Neuronal stem cell (in vitro differentiated cells): ENCODE data around the gene FAM168A.

Experiments
- DNase-seq: peaks from one replicate; pipeline ENCODE4 v3.0.0-alpha.2; 2013; ENCODE audit warnings: low spot score
- H2AFZ ChIP-seq: one replicate; pipeline ENCODE4 v1.6.1; 2013; ENCODE audit warnings: mild to moderate bottlenecking, low read length, inconsistent platforms
- H2AK5ac ChIP-seq: 2 replicates; pipeline ENCODE4 v1.6.1; 2013; ENCODE audit warnings: low read depth, mild to moderate bottlenecking, inconsistent platforms, low read length, moderate library complexity, mixed read lengths
- H2BK120ac ChIP-seq: 2 replicates; pipeline ENCODE4 v1.6.1; 2013; ENCODE audit warnings: low read depth, mild to moderate bottlenecking, inconsistent platforms, low read length, moderate library complexity, mixed read lengths
- H2BK12ac ChIP-seq: one replicate; pipeline ENCODE4 v1.6.1; 2013; ENCODE audit warnings: low read length, inconsistent platforms
- H2BK15ac ChIP-seq: 2 replicates; pipeline ENCODE4 v1.6.1; 2013; ENCODE audit warnings: mild to moderate bottlenecking, low read length, inconsistent platforms, mixed read lengths
- H2BK5ac ChIP-seq: one replicate; pipeline ENCODE4 v1.6.1; 2013; ENCODE audit warnings: inconsistent platforms, mild to moderate bottlenecking, low read length, moderate library complexity
- H3K14ac ChIP-seq: one replicate; pipeline ENCODE4 v1.6.1; 2013; ENCODE audit warnings: low read length, inconsistent platforms
- H3K18ac ChIP-seq: 2 replicates; pipeline ENCODE4 v1.6.1; 2013; ENCODE audit warnings: low read length, inconsistent platforms
- H3K23ac ChIP-seq: 2 replicates; pipeline ENCODE4 v1.6.1; 2013; ENCODE audit warnings: low read depth, mild to moderate bottlenecking, mixed read lengths, low read length, inconsistent platforms; ENCODE audit not compliant: poor library complexity
- H3K27ac ChIP-seq: replicated peaks from 3 replicates; pipeline ENCODE4 v1.5.1; 2013; ENCODE audit warnings: low read length, inconsistent platforms
- H3K27me3 ChIP-seq, 3 experiments: 2 replicates each; pipeline ENCODE4 v1.6.1; 2013; ENCODE audit warnings: low read length in 3 of 3, mild to moderate bottlenecking in 2 of 3, inconsistent platforms in 1 of 3, low read depth in 1 of 3, mixed read lengths in 1 of 3, moderate library complexity in 1 of 3; ENCODE audit not compliant: control insufficient read depth in 3 of 3, insufficient read depth in 3 of 3
- H3K36me3 ChIP-seq, 2 donors: replicated peaks in 1 of 2; 2 replicates each; pipeline ENCODE4 v1.6.1; 2013; ENCODE audit warnings: low read length in 2 of 2; ENCODE audit not compliant: control insufficient read depth in 2 of 2, insufficient read depth in 2 of 2
- H3K4ac ChIP-seq: 2 replicates; pipeline ENCODE4 v1.6.1; 2013; ENCODE audit warnings: inconsistent platforms, mild to moderate bottlenecking, low read length, moderate library complexity
- H3K4me1 ChIP-seq, 2 donors: 1 replicate in 1 of 2; 2 replicates in 1 of 2; pipeline ENCODE4 v1.6.1; 2013; ENCODE audit warnings: low read length in 2 of 2, low read depth in 1 of 2; ENCODE audit not compliant: control insufficient read depth in 2 of 2, insufficient read depth in 1 of 2
- H3K4me2 ChIP-seq: one replicate; pipeline ENCODE4 v1.6.1; 2013; ENCODE audit warnings: mild to moderate bottlenecking, low read length, inconsistent platforms; ENCODE audit not compliant: insufficient read depth, poor library complexity, severe bottlenecking
- H3K4me3 ChIP-seq, 2 donors: 2 replicates each; pipeline ENCODE4 v1.5.1; 2013; ENCODE audit warnings: low read length in 2 of 2, mild to moderate bottlenecking in 2 of 2, inconsistent platforms in 1 of 2, moderate library complexity in 1 of 2
- H3K79me1 ChIP-seq: one replicate; pipeline ENCODE4 v1.6.1; 2013; ENCODE audit warnings: low read depth, mild to moderate bottlenecking, inconsistent platforms, low read length, moderate library complexity
- H3K9ac ChIP-seq: one replicate; pipeline ENCODE4 v1.6.1; 2013; ENCODE audit warnings: mild to moderate bottlenecking, low read depth, low read length, inconsistent platforms; ENCODE audit not compliant: poor library complexity
- H3K9me3 ChIP-seq, 2 donors: replicated peaks in 1 of 2; 2 replicates each; pipeline versions ENCODE3 to v1.6.1; 2013; ENCODE audit warnings: low read length in 2 of 2, mild to moderate bottlenecking in 2 of 2, inconsistent platforms in 1 of 2, low read depth in 1 of 2, mixed read lengths in 1 of 2, moderate library complexity in 1 of 2; ENCODE audit not compliant: control insufficient read depth in 2 of 2, insufficient read depth in 1 of 2
- H4K8ac ChIP-seq: one replicate; pipeline ENCODE4 v1.6.1; 2013; ENCODE audit warnings: low read depth, mild to moderate bottlenecking, inconsistent platforms, low read length, moderate library complexity
- H4K91ac ChIP-seq: one replicate; pipeline ENCODE4 v1.6.1; 2013; ENCODE audit warnings: low read length, low read depth, mild to moderate bottlenecking, inconsistent platforms; ENCODE audit not compliant: poor library complexity
- WGBS, 2 donors: extraction: QIAGEN DNeasy Blood & Tissue Kit; methylation state at CpG; one replicate each; pipeline ENCODE4 v1.1.7; 2013; ENCODE audit warnings: missing lambda C conversion rate in 2 of 2, mixed read lengths in 1 of 2; ENCODE audit not compliant: insufficient read length in 2 of 2, insufficient replicate concordance in 1 of 2; ENCODE audit errors: extremely low coverage in 2 of 2; 5-methylcytosine and 5-hydroxymethylcytosine counted together

The FAM168A gene

GRCh38 chr11:73420136-73420535 lies 177.8 kb downstream of the FAM168A start:
- Histone ChIP-seq H3K27me3 (no peaks in the 10 kb centered on the region), H3K4me2 (no peak overlapping the region), H3K36me3 (peaks cover 3 to 25% of the 10 kb centered on the region in 2 donors), H3K14ac (no peak overlapping the region), H2AK5ac (no peak overlapping the region), H3K23ac (no peak overlapping the region), H3K27ac (no peak overlapping the region), H3K18ac (no peak overlapping the region), H3K9me3 (no peaks in the 10 kb centered on the region), H2BK5ac (no peak overlapping the region), H2BK12ac (no peak overlapping the region), H3K79me1 (no peaks in the 10 kb centered on the region), H2BK15ac (no peak overlapping the region), H4K91ac (no peak overlapping the region), H3K4me1 (peaks cover 3 to 5% of the 10 kb centered on the region in 2 donors), H3K4me3 (no peak overlapping the region), H4K8ac (no peak overlapping the region), H2AFZ (no peak overlapping the region), H2BK120ac (no peak overlapping the region), H3K9ac (no peak overlapping the region), H3K4ac (no peak overlapping the region)
- DNase-seq: no peak

- Histone ChIP-seq H3K9me3 (no peaks in the 10 kb centered on the region), H3K18ac (no peak overlapping the region), H2BK5ac (no peak overlapping the region), H2BK15ac (no peak overlapping the region), H2AK5ac (no peak overlapping the region), H3K27ac (no peak overlapping the region), H3K79me1 (no peaks in the 10 kb centered on the region), H4K91ac (no peak overlapping the region), H3K4me2 (no peak overlapping the region), H3K4me3 (no peak overlapping the region), H3K4me1 (peaks cover 9 to 12% of the 10 kb centered on the region in 2 donors), H3K4ac (no peak overlapping the region), H3K27me3 (no peaks in the 10 kb centered on the region), H3K23ac (no peak overlapping the region), H2BK12ac (no peak overlapping the region), H2BK120ac (no peak overlapping the region), H3K14ac (no peak overlapping the region), H2AFZ (no peak overlapping the region), H3K36me3 (peaks cover 3 to 25% of the 10 kb centered on the region in 2 donors), H4K8ac (no peak overlapping the region), H3K9ac (no peak overlapping the region)
- no peak for DNase-seq
- no CpG with 5 or more reads among the region's 2 CpGs for WGBS, 2 donors
These were observed 181.1 kb downstream of the FAM168A start for GRCh38 chr11:73416786-73417185.

- Histone ChIP-seq H2AK5ac (no peak overlapping the region), H3K4me2 (no peak overlapping the region), H3K23ac (no peak overlapping the region), H4K8ac (no peak overlapping the region), H2BK15ac (no peak overlapping the region), H2BK120ac (no peak overlapping the region), H3K9ac (no peak overlapping the region), H3K18ac (no peak overlapping the region), H3K27me3 (no peaks in the 10 kb centered on the region), H3K14ac (no peak overlapping the region), H3K4ac (no peak overlapping the region), H3K27ac (no peak overlapping the region), H2BK12ac (no peak overlapping the region), H3K4me1 (peaks cover 10 to 11% of the 10 kb centered on the region in 2 donors), H3K79me1 (no peaks in the 10 kb centered on the region), H4K91ac (no peak overlapping the region), H3K9me3 (no peaks in the 10 kb centered on the region), H2BK5ac (no peak overlapping the region), H3K36me3 (peaks cover 5 to 32% of the 10 kb centered on the region in 2 donors), H2AFZ (no peak overlapping the region), H3K4me3 (no peak overlapping the region)
- no CpG with 5 or more reads among the region's 4 CpGs for WGBS, 2 donors
- DNase-seq: no peak
These were observed 181.9 kb downstream of the FAM168A start for GRCh38 chr11:73415854-73416615.

GRCh38 chr11:73414977-73415651 lies 182.8 kb downstream of the FAM168A start:
- Histone ChIP-seq H3K14ac (no peak overlapping the region), H3K4me2 (no peak overlapping the region), H3K27ac (no peak overlapping the region), H2AFZ (no peak overlapping the region), H3K9me3 (no peaks in the 10 kb centered on the region), H2AK5ac (no peak overlapping the region), H3K79me1 (no peaks in the 10 kb centered on the region), H2BK5ac (no peak overlapping the region), H3K27me3 (no peaks in the 10 kb centered on the region), H3K36me3 (peaks cover 6 to 39% of the 10 kb centered on the region in 2 donors), H3K9ac (no peak overlapping the region), H2BK12ac (no peak overlapping the region), H3K4me3 (no peak overlapping the region), H3K4me1 (peaks cover 10 to 11% of the 10 kb centered on the region in 2 donors), H4K8ac (no peak overlapping the region), H2BK15ac (no peak overlapping the region), H3K18ac (no peak overlapping the region), H2BK120ac (no peak overlapping the region), H3K4ac (no peak overlapping the region), H3K23ac (no peak overlapping the region), H4K91ac (no peak overlapping the region)
- no peak for DNase-seq
- WGBS, 2 donors: no CpG with 5 or more reads among the region's 1 CpG
